Adrenal gland (tissue), 5 donors: ENCODE data around the gene AGAP1.

ENCODE experiments used
- CTCF ChIP-seq, 6 experiments: fragments of 450-650 bp in 4 of 6; fragments of 200-600 bp in 2 of 6; sonication (generic) in 1 of 6; IDR thresholded peaks; 1 replicate in 5 of 6; 2 replicates in 1 of 6; pipeline versions ENCODE4 v1.5.1 to v1.8.0; 2016 to 2021; ENCODE audit warnings: antibody characterized with exemption in 6 of 6, mild to moderate bottlenecking in 2 of 6, moderate library complexity in 1 of 6
- POLR2A ChIP-seq, 2 donors: fragments of 450-650 bp; IDR thresholded peaks; one replicate each; pipeline ENCODE4 v1.6.1; 2017; ENCODE audit warnings: antibody characterized with exemption in 2 of 2, mild to moderate bottlenecking in 2 of 2, moderate library complexity in 1 of 2
- donor health status: DM: no; HTN: no; CAD: no.

DNA sequence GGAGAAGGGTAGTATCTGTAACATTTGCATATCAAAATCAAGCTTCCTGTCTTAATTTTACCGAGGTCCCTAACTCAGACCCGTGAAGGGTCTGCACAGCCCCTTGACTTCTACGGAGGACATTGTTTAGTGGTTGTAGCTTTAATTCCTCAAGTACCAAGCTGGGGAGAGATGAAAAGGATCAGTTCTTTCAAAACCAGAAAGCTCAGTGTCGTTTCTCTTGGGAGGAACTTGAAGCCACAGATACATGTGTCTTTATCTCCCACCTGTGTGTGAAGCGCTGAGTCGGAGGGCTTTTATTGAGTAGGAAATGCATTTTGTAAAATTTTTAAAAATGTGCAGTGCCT lies 410.7 kb downstream of the AGAP1 start:
- TF ChIP-seq POLR2A (IDR thresholded peaks at IDR 0.05) (no peak), CTCF (IDR thresholded peaks at IDR 0.05) (no peak)
